CD8-positive, alpha-beta memory T cell (primary cell): ENCODE data around the gene NANOS3. TPM values are rescaled to one million over a fixed set of nuclear protein-coding genes. Genes with fewer than 3 reads are reported as not detected.

ENCODE experiments used
- CTCF ChIA-PET: fragments of 350-600 bp; sonication (Branson Sonifier 250); formaldehyde crosslinking; loops from one replicate; lab custom pipeline; 2021; ENCODE audit warnings: antibody characterized with exemption; lab: Charles Lee
- POLR2A ChIA-PET: fragments of 350-600 bp; sonication (Branson Sonifier 250); formaldehyde crosslinking; loops from one replicate; lab custom pipeline; 2021; ENCODE audit warnings: antibody characterized with exemption; lab: Charles Lee
- DNase-seq, 5 donors: peaks; one replicate each; pipeline versions ENCODE4 v3.0.0 to v3.0.0-alpha.2; 2020 to 2022; ENCODE audit warnings: mixed read lengths in 1 of 5
- H3K27ac ChIP-seq: one replicate; pipeline ENCODE4 v1.7.0; 2013; ENCODE audit warnings: low read depth, mild to moderate bottlenecking, low read length, moderate library complexity
- H3K27me3 ChIP-seq: 2 replicates; pipeline ENCODE4 v1.7.0; 2013; ENCODE audit warnings: low read length, mild to moderate bottlenecking; ENCODE audit not compliant: insufficient read depth, poor library complexity, severe bottlenecking
- H3K36me3 ChIP-seq: 2 replicates; pipeline ENCODE4 v1.7.0; 2013; ENCODE audit warnings: mild to moderate bottlenecking, low read length, moderate library complexity; ENCODE audit not compliant: insufficient read depth
- H3K4me1 ChIP-seq: 2 replicates; pipeline ENCODE4 v1.7.0; 2013; ENCODE audit warnings: mild to moderate bottlenecking, low read length, moderate library complexity; ENCODE audit not compliant: insufficient read depth
- H3K4me3 ChIP-seq: 2 replicates; pipeline ENCODE4 v1.7.0; 2013; ENCODE audit warnings: mild to moderate bottlenecking, low read length
- H3K9me3 ChIP-seq: 2 replicates; pipeline ENCODE4 v1.7.0; 2013; ENCODE audit warnings: mild to moderate bottlenecking, low read length
- H3K27ac Mint-ChIP-seq, 8 donors: one replicate each; pipeline ENCODE4 v1.8.0; 2020 to 2021; ENCODE audit warnings: mixed read lengths in 8 of 8, mild to moderate bottlenecking in 6 of 8, inconsistent platforms in 3 of 8, moderate library complexity in 3 of 8
- H3K27me3 Mint-ChIP-seq, 2 donors: one replicate each; pipeline ENCODE4 v1.8.0; 2020 to 2021; ENCODE audit warnings: mixed read lengths in 2 of 2, mild to moderate bottlenecking in 1 of 2, moderate library complexity in 1 of 2
- H3K36me3 Mint-ChIP-seq, 3 donors: one replicate each; pipeline ENCODE4 v1.8.0; 2020 to 2021; ENCODE audit warnings: mixed read lengths in 3 of 3, inconsistent platforms in 1 of 3, mild to moderate bottlenecking in 1 of 3
- H3K4me1 Mint-ChIP-seq, 3 donors: one replicate each; pipeline ENCODE4 v1.8.0; 2020 to 2021; ENCODE audit warnings: mixed read lengths in 3 of 3, inconsistent platforms in 1 of 3, mild to moderate bottlenecking in 1 of 3
- H3K4me3 Mint-ChIP-seq, 7 donors: one replicate each; pipeline ENCODE4 v1.8.0; 2020 to 2021; ENCODE audit warnings: mixed read lengths in 7 of 7, mild to moderate bottlenecking in 6 of 7, moderate library complexity in 4 of 7, inconsistent platforms in 2 of 7
- H3K9me3 Mint-ChIP-seq, 5 donors: one replicate each; pipeline ENCODE4 v1.8.0; 2020 to 2022; ENCODE audit warnings: mixed read lengths in 5 of 5, mild to moderate bottlenecking in 3 of 5, moderate library complexity in 2 of 5, inconsistent platforms in 1 of 5
- polyA plus RNA-seq: library from polyadenylated mRNA; unstranded; fragments of 300-500 nt; fragmentation: Illumina TruSeq; gene quantifications from one replicate; pipeline ENCODE4 v1.2.3, GENCODE V29; 2021
- total RNA-seq, 2 experiments: library from RNA; stranded (reverse); gene quantifications; one replicate each; pipeline ENCODE4 v1.2.3, GENCODE V29; 2021

Gene NANOS3
- total and polyA plus RNA-seq, 3 experiments from 2014 or later = 0.90 to 1.5 TPM; not detected in 1

- peaks cover 53 to 83% (median 55%) of the 10 kb centered on the region in 3 donors for H3K4me1 Mint-ChIP-seq
- H3K27ac Mint-ChIP-seq = peak overlapping the region; percentile 97 to 100 (median 100)
- peak overlapping the region; percentile 92 to 98 (median 94) for H3K4me3 Mint-ChIP-seq
- peak overlapping the region; percentile 86 for H3K4me3 ChIP-seq
- POLR2A ChIA-PET = interaction anchor here (0.6 to 3.0 kb wide), 8 partner anchors 10 to 106 kb away, joined by 3 to 15 read pairs (median 6); partner anchors contain the start of gene ZSWIM4
- H3K36me3 ChIP-seq = no peaks in the 10 kb centered on the region
- H3K27ac ChIP-seq = peak overlapping the region; percentile 99
- peaks cover 89% of the 10 kb centered on the region for H3K4me1 ChIP-seq
- DNase-seq = peak in 4 of 5 donors; percentile 52 to 77 (median 58)
- H3K27me3 Mint-ChIP-seq = peaks cover 0 to 36% of the 10 kb centered on the region in 2 donors
- no peaks in the 10 kb centered on the region for H3K27me3 ChIP-seq
- no peaks in the 10 kb centered on the region for H3K9me3 ChIP-seq
- peaks cover 0 to 40% (median 2%) of the 10 kb centered on the region in 3 donors for H3K36me3 Mint-ChIP-seq
- CTCF ChIA-PET = interaction anchor here (0.6 to 7.6 kb wide), 5 partner anchors 11 to 1473 kb away, joined by 3 to 53 read pairs (median 5); no protein-coding TSS in a partner anchor
- H3K9me3 Mint-ChIP-seq = peaks cover 0 to 8% (median 0%) of the 10 kb centered on the region in 5 donors
These were observed 36.4 kb upstream of the NANOS3 start for GRCh38 chr19:13840305-13841085.

GRCh38 chr19:13841086-13841961 lies 35.6 kb upstream of the NANOS3 start:
- Mint-ChIP-seq H3K9me3 (peaks cover 0 to 6% (median 0%) of the 10 kb centered on the region in 5 donors), H3K27me3 (peaks cover 0 to 38% of the 10 kb centered on the region in 2 donors), H3K4me1 (peaks cover 57 to 85% (median 63%) of the 10 kb centered on the region in 3 donors), H3K27ac (peak overlapping the region; percentile 97 to 100 (median 100)), H3K4me3 (peak overlapping the region; percentile 92 to 98 (median 94)), H3K36me3 (peaks cover 0 to 36% (median 2%) of the 10 kb centered on the region in 3 donors)
- POLR2A ChIA-PET = interaction anchor here (0.7 to 3.0 kb wide), 7 partner anchors 10 to 93 kb away, joined by 4 to 15 read pairs (median 5); partner anchors contain the start of genes C19orf53 and ZSWIM4
- no peaks in the 10 kb centered on the region for H3K27me3 ChIP-seq
- H3K9me3 ChIP-seq = no peaks in the 10 kb centered on the region
- CTCF ChIA-PET = interaction anchor here (0.7 to 7.6 kb wide), 5 partner anchors 10 to 61 kb away, joined by 3 to 53 read pairs (median 4); no protein-coding TSS in a partner anchor
- H3K27ac ChIP-seq = peak overlapping the region; percentile 99
- peaks cover 88% of the 10 kb centered on the region for H3K4me1 ChIP-seq
- peak in 3 of 5 donors; percentile 46 to 70 (median 57) for DNase-seq
- no peaks in the 10 kb centered on the region for H3K36me3 ChIP-seq
- H3K4me3 ChIP-seq = peak overlapping the region; percentile 86

- Mint-ChIP-seq H3K36me3 (peaks cover 0 to 39% (median 2%) of the 10 kb centered on the region in 3 donors), H3K4me1 (peaks cover 60 to 85% (median 65%) of the 10 kb centered on the region in 3 donors), H3K4me3 (peak overlapping the region; percentile 92 to 98 (median 94)), H3K9me3 (peaks cover 0 to 9% (median 0%) of the 10 kb centered on the region in 5 donors), H3K27ac (peak overlapping the region; percentile 97 to 100 (median 100)), H3K27me3 (peaks cover 0 to 44% of the 10 kb centered on the region in 2 donors)
- peak overlapping the region; percentile 86 for H3K4me3 ChIP-seq
- peaks cover 88% of the 10 kb centered on the region for H3K4me1 ChIP-seq
- no peaks in the 10 kb centered on the region for H3K9me3 ChIP-seq
- H3K27ac ChIP-seq = peak overlapping the region; percentile 99
- DNase-seq = no peak
- H3K36me3 ChIP-seq = no peaks in the 10 kb centered on the region
- no peaks in the 10 kb centered on the region for H3K27me3 ChIP-seq
- POLR2A ChIA-PET = interaction anchor here (0.7 to 3.0 kb wide), 6 partner anchors 9 to 94 kb away, joined by 4 to 15 read pairs (median 4); partner anchors contain the start of genes C19orf53 and ZSWIM4
- CTCF ChIA-PET = interaction anchor here (0.7 to 7.6 kb wide), 3 partner anchors 9 to 54 kb away, joined by 3 to 53 read pairs (median 4); no protein-coding TSS in a partner anchor
These were observed 35.0 kb upstream of the NANOS3 start for GRCh38 chr19:13841962-13842290.

- H3K36me3 Mint-ChIP-seq = peaks cover 0 to 36% (median 2%) of the 10 kb centered on the region in 3 donors
- no peaks in the 10 kb centered on the region for H3K27me3 ChIP-seq
- peak overlapping the region; percentile 86 for H3K4me3 ChIP-seq
- ChIA-PET POLR2A (interaction anchor here (1.3 to 3.0 kb wide), 5 partner anchors 8 to 95 kb away, joined by 4 to 15 read pairs (median 5); partner anchors contain the start of gene ZSWIM4), CTCF (interaction anchor here (0.7 to 7.6 kb wide), 2 partner anchors 19 to 55 kb away, joined by 3 to 53 read pairs; no protein-coding TSS in a partner anchor)
- H3K36me3 ChIP-seq = no peaks in the 10 kb centered on the region
- H3K9me3 ChIP-seq = no peaks in the 10 kb centered on the region
- H3K27me3 Mint-ChIP-seq = peaks cover 0 to 45% of the 10 kb centered on the region in 2 donors
- H3K4me1 Mint-ChIP-seq = peaks cover 56 to 83% (median 61%) of the 10 kb centered on the region in 3 donors
- H3K4me3 Mint-ChIP-seq = peak overlapping the region; percentile 92 to 98 (median 94)
- peak overlapping the region; percentile 97 to 100 (median 100) for H3K27ac Mint-ChIP-seq
- peaks cover 86% of the 10 kb centered on the region for H3K4me1 ChIP-seq
- DNase-seq = peak; percentile 74 to 86 (median 77)
- peak overlapping the region; percentile 99 for H3K27ac ChIP-seq
- H3K9me3 Mint-ChIP-seq = peaks cover 0 to 9% (median 0%) of the 10 kb centered on the region in 5 donors
These were observed 34.4 kb upstream of the NANOS3 start for GRCh38 chr19:13842291-13843103.

GRCh38 chr19:13843104-13843921 lies 33.6 kb upstream of the NANOS3 start:
- CTCF ChIA-PET = no interaction called here
- no peaks in the 10 kb centered on the region for H3K36me3 ChIP-seq
- POLR2A ChIA-PET = no interaction called here
- H3K9me3 ChIP-seq = no peaks in the 10 kb centered on the region
- Mint-ChIP-seq H3K4me1 (peaks cover 52 to 83% (median 55%) of the 10 kb centered on the region in 3 donors), H3K27me3 (peaks cover 0 to 41% of the 10 kb centered on the region in 2 donors), H3K4me3 (peak overlapping the region; percentile 83 to 95 (median 90)), H3K27ac (peak overlapping the region; percentile 96 to 100 (median 99)), H3K36me3 (peaks cover 0 to 36% (median 2%) of the 10 kb centered on the region in 3 donors), H3K9me3 (peaks cover 0 to 6% (median 0%) of the 10 kb centered on the region in 5 donors)
- peak overlapping the region; percentile 28 for H3K4me3 ChIP-seq
- H3K27ac ChIP-seq = peak overlapping the region; percentile 99
- no peak for DNase-seq
- H3K27me3 ChIP-seq = no peaks in the 10 kb centered on the region
- H3K4me1 ChIP-seq = peaks cover 85% of the 10 kb centered on the region

- Histone ChIP-seq H3K27ac (peak overlapping the region; percentile 38), H3K36me3 (no peaks in the 10 kb centered on the region), H3K4me1 (peaks cover 78% of the 10 kb centered on the region), H3K4me3 (no peak overlapping the region), H3K9me3 (no peaks in the 10 kb centered on the region), H3K27me3 (no peaks in the 10 kb centered on the region)
- CTCF ChIA-PET = no interaction called here
- Mint-ChIP-seq H3K9me3 (peaks cover 0 to 6% (median 0%) of the 10 kb centered on the region in 5 donors), H3K36me3 (peaks cover 0 to 29% (median 2%) of the 10 kb centered on the region in 3 donors), H3K4me1 (peaks cover 51 to 83% (median 54%) of the 10 kb centered on the region in 3 donors), H3K27me3 (peaks cover 0 to 37% of the 10 kb centered on the region in 2 donors), H3K4me3 (peak overlapping the region; percentile 26 to 95 (median 39)), H3K27ac (peak overlapping the region; percentile 96 to 100 (median 99))
- POLR2A ChIA-PET = interaction anchor here (4.2 kb wide), 1 partner anchor 8 kb away, joined by 44 read pairs; no protein-coding TSS in a partner anchor
- DNase-seq = no peak
These were observed 32.8 kb upstream of the NANOS3 start for GRCh38 chr19:13844130-13844631.
